ENCODE measurements around the gene CHGA. TPM values are rescaled to one million over a fixed set of nuclear protein-coding genes. Genes with fewer than 3 reads are reported as not detected.
A peak's percentile ranks its signal among the peaks of the same experiment; 100 is the strongest.

The CHGA gene
- total and polyA plus RNA-seq, 4 donors: 0.05 TPM; not detected in 3

- peak; percentile 99 for TF ChIP-seq MAX (IDR thresholded peaks at IDR 0.05)
- TF ChIP-seq TAF1 (conservative IDR thresholded peaks at IDR 0.05): peak; percentile 19
- TF ChIP-seq HNF4G (IDR thresholded peaks at IDR 0.05): peak; percentile 44
- peak; percentile 99 to 100 for TF ChIP-seq RXRA (IDR thresholded peaks at IDR 0.05)
- peak; percentile 37 for TF ChIP-seq FOXA2 (IDR thresholded peaks at IDR 0.05)
- no peak for TF ChIP-seq CTCF (IDR thresholded peaks at IDR 0.05; ENCODE audit: low read depth, low read length, missing input control)
- peak; percentile 74 to 93 for TF ChIP-seq EGR1 (IDR thresholded peaks at IDR 0.05; ENCODE audit: low read depth in 2 of 2)
- peak; percentile 98 for TF ChIP-seq SP1 (IDR thresholded peaks at IDR 0.05)
- peak; percentile 91 to 93 for TF ChIP-seq HNF4A (conservative IDR thresholded peaks at IDR 0.05)
Observed at GRCh38 chr14:92877757-92878431, 45.1 kb upstream of the CHGA start (continued).

GRCh38 chr14:92880351-92880750, 42.6 kb upstream of the CHGA start:
- peak overlapping the region in 1 of 2 donors; percentile 16 for H3K27ac ChIP-seq (ENCODE audit: low read depth in 1 of 2, low read length in 2 of 2)

More at GRCh38 chr14:92880351-92880750, 42.6 kb upstream of the CHGA start:
- TF ChIP-seq EGR1 (IDR thresholded peaks at IDR 0.05; ENCODE audit: low read depth in 2 of 2) (no peak), REST (IDR thresholded peaks at IDR 0.05) (no peak), ZBTB33 (IDR thresholded peaks at IDR 0.05) (no peak), YY1 (IDR thresholded peaks at IDR 0.05) (no peak), TAF1 (conservative IDR thresholded peaks at IDR 0.05) (no peak), RAD21 (IDR thresholded peaks at IDR 0.05) (no peak), HNF4A (conservative IDR thresholded peaks at IDR 0.05) (no peak), GABPA (IDR thresholded peaks at IDR 0.05 in 1 of 2, conservative IDR thresholded peaks at IDR 0.05 in 1 of 2) (no peak), ATF3 (IDR thresholded peaks at IDR 0.05) (no peak), JUND (IDR thresholded peaks at IDR 0.05) (no peak), FOXA1 (IDR thresholded peaks at IDR 0.05) (no peak), HNF4G (IDR thresholded peaks at IDR 0.05) (no peak), NR2F2 (IDR thresholded peaks at IDR 0.05) (no peak), FOXA2 (IDR thresholded peaks at IDR 0.05) (no peak), CTCF (IDR thresholded peaks at IDR 0.05; ENCODE audit: low read depth, low read length, missing input control) (no peak), MAX (IDR thresholded peaks at IDR 0.05) (no peak), SP1 (IDR thresholded peaks at IDR 0.05) (no peak)
- Histone ChIP-seq H3K4me1 (ENCODE audit: control insufficient read depth in 4 of 4, insufficient read depth in 4 of 4, low read length in 3 of 4) (peaks cover 1 to 38% (median 31%) of the 10 kb centered on the region in 4 donors), H3K4me3 (ENCODE audit: low read depth in 1 of 3, low read length in 3 of 3) (no peak overlapping the region), H3K27me3 (ENCODE audit: control insufficient read depth in 4 of 4, insufficient read depth in 4 of 4, low read length in 3 of 4) (no peaks in the 10 kb centered on the region), H3K9me3 (ENCODE audit: control insufficient read depth in 4 of 4, low read length in 3 of 4) (no peaks in the 10 kb centered on the region), H3K36me3 (ENCODE audit: control insufficient read depth in 4 of 4, insufficient read depth in 3 of 4, low read depth in 1 of 4, low read length in 3 of 4) (no peaks in the 10 kb centered on the region), H3K9ac (ENCODE audit: low read depth in 1 of 2, low read length in 2 of 2) (no peak overlapping the region)
- 89% methylated on average over 7 of the region's 7 CpGs for WGBS
- DNase-seq (ENCODE audit: low spot score): no peak

Measured in liver (tissue), 9 donors.